Neural progenitor cell (in vitro differentiated cells): Measurements from ENCODE around the gene HNRNPM. TPM values are rescaled to one million over a fixed set of nuclear protein-coding genes. Genes with fewer than 3 reads are reported as not detected.
"Not testable (repeated sequence)": the region's sequence is repeated elsewhere in the genome, so short reads cannot be mapped to it uniquely, and the experiment has no call there.

Experiments used
- DNase-seq: peaks from one replicate; pipeline ENCODE4 v3.0.0-alpha.2; 2016; ENCODE audit warnings: low spot score
- H2AFZ ChIP-seq: fragments of 200-600 bp; sonication (generic); replicated peaks from 2 replicates; pipeline ENCODE4 v1.6.1; 2016; ENCODE audit warnings: antibody characterized with exemption
- H3F3A ChIP-seq: fragments of 200-600 bp; sonication (generic); 2 replicates; pipeline ENCODE4 v1.6.1; 2016; ENCODE audit warnings: antibody characterized with exemption, low read depth
- H3K27ac ChIP-seq: fragments of 200-600 bp; sonication (generic); 2 replicates; pipeline ENCODE4 v1.5.1; 2016; ENCODE audit warnings: mild to moderate bottlenecking
- H3K27me3 ChIP-seq: fragments of 200-600 bp; sonication (generic); 2 replicates; pipeline ENCODE4 v1.6.1; 2016; ENCODE audit warnings: mild to moderate bottlenecking, moderate library complexity
- H3K36me3 ChIP-seq: fragments of 200-600 bp; sonication (generic); 2 replicates; pipeline ENCODE4 v1.5.1; 2016
- H3K4me1 ChIP-seq: fragments of 200-600 bp; sonication (generic); 2 replicates; pipeline ENCODE4 v1.6.1; 2016; ENCODE audit warnings: mixed run types
- H3K4me2 ChIP-seq: fragments of 200-600 bp; sonication (generic); 2 replicates; pipeline ENCODE4 v1.6.1; 2016
- H3K4me3 ChIP-seq: fragments of 200-600 bp; sonication (generic); 2 replicates; pipeline ENCODE4 v1.5.1; 2016
- H3K79me2 ChIP-seq: fragments of 200-600 bp; sonication (generic); 2 replicates; pipeline ENCODE4 v1.6.1; 2016; ENCODE audit warnings: low read depth
- H3K9ac ChIP-seq: fragments of 200-600 bp; sonication (generic); 2 replicates; pipeline ENCODE4 v1.6.1; 2016
- H3K9me3 ChIP-seq: fragments of 200-600 bp; sonication (generic); 2 replicates; pipeline ENCODE4 v1.5.1; 2016; ENCODE audit warnings: low read depth
- H4K20me1 ChIP-seq: fragments of 200-600 bp; sonication (generic); 2 replicates; pipeline ENCODE4 v1.6.1; 2016; ENCODE audit warnings: low read depth
- H3K27ac Mint-ChIP-seq: 3 replicates; pipeline ENCODE4 v1.8.0; 2021; ENCODE audit warnings: mixed read lengths
- H3K27me3 Mint-ChIP-seq: 2 replicates; pipeline ENCODE4 v1.8.0; 2022; ENCODE audit warnings: low read depth, mild to moderate bottlenecking, inconsistent platforms, moderate library complexity, mixed read lengths; ENCODE audit not compliant: insufficient read depth
- H3K36me3 Mint-ChIP-seq: 3 replicates; pipeline ENCODE4 v1.8.0; 2021; ENCODE audit warnings: mixed read lengths
- H3K4me1 Mint-ChIP-seq: 3 replicates; pipeline ENCODE4 v1.8.0; 2021; ENCODE audit warnings: mixed read lengths
- H3K4me3 Mint-ChIP-seq: 3 replicates; pipeline ENCODE4 v1.8.0; 2021; ENCODE audit warnings: mild to moderate bottlenecking, moderate library complexity, mixed read lengths
- H3K9me3 Mint-ChIP-seq: 3 replicates; pipeline ENCODE4 v1.8.0; 2020; ENCODE audit warnings: mixed read lengths
- EZH2 ChIP-seq: fragments of 200-600 bp; sonication (generic); IDR thresholded peaks from 2 replicates; pipeline ENCODE4 v1.6.1; 2017; ENCODE audit warnings: antibody characterized with exemption, mild to moderate bottlenecking, moderate library complexity
- EZH2phosphoT487 ChIP-seq: fragments of 200-600 bp; sonication (generic); IDR thresholded peaks from 2 replicates; pipeline ENCODE4 v1.6.1; 2017; ENCODE audit warnings: antibody characterized with exemption
- total RNA-seq: library from RNA; depleted of rRNA; stranded (reverse); fragments of >200 nt; gene quantifications from 2 replicates; pipeline ENCODE4 v1.2.3, GENCODE V29; 2015; ENCODE audit warnings: low replicate concordance
- TF ChIP-seq, protein P1 (sequence below): fragments of 200-600 bp; sonication (generic); IDR thresholded peaks from 2 replicates; pipeline ENCODE4 v1.5.1; 2017; ENCODE audit warnings: antibody characterized with exemption, mild to moderate bottlenecking

The HNRNPM gene
- total RNA-seq, 1 donor from 2014 or later: 118 TPM

DNA sequence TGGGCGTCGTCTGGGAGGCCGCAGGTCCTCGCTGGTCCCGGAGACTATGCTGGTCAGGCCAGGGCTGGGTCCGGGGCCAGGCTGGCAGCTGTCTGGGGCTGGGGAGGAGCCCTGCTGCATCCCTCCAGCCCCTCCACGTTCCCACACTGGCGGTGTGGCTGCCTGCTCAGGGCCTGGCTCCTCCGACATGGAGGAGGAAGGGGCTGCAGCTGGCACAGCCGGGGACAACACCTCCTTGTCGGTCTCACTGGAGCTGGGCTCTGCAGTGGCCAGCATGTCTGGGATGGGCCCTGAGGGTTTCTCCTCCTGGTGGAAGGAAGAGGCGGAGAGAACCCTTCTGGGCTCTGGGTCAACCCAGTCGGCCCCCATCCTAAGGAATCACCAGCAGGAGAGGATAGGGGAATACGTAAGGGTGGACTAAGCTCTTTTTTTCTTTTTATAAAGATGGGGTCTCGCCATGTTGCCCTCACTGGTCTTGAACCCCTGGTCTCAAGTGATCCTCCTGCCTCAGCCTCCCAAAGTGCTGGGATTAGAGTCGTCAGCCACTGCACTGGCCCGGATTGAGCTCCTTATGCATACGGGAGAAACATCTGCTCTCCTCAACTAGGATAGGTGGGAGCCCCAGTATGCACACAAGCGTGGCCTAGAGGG lies 68.4 kb downstream of the HNRNPM start:
- peaks cover 22% of the 10 kb centered on the region for H3F3A ChIP-seq
- TF ChIP-seq EZH2: no peak
- TF ChIP-seq EZH2phosphoT487: no peak
- TF ChIP-seq, protein P1, sequence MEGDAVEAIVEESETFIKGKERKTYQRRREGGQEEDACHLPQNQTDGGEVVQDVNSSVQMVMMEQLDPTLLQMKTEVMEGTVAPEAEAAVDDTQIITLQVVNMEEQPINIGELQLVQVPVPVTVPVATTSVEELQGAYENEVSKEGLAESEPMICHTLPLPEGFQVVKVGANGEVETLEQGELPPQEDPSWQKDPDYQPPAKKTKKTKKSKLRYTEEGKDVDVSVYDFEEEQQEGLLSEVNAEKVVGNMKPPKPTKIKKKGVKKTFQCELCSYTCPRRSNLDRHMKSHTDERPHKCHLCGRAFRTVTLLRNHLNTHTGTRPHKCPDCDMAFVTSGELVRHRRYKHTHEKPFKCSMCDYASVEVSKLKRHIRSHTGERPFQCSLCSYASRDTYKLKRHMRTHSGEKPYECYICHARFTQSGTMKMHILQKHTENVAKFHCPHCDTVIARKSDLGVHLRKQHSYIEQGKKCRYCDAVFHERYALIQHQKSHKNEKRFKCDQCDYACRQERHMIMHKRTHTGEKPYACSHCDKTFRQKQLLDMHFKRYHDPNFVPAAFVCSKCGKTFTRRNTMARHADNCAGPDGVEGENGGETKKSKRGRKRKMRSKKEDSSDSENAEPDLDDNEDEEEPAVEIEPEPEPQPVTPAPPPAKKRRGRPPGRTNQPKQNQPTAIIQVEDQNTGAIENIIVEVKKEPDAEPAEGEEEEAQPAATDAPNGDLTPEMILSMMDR: no peak
- peaks cover 10% of the 10 kb centered on the region for H3K27me3 Mint-ChIP-seq
- H2AFZ ChIP-seq: peak overlapping the region; percentile 98
- peaks cover 4% of the 10 kb centered on the region for H3K79me2 ChIP-seq
- peak overlapping the region; percentile 95 for H3K4me3 Mint-ChIP-seq
- H3K4me1 Mint-ChIP-seq: peaks cover 15% of the 10 kb centered on the region
- no peaks in the 10 kb centered on the region for H3K9me3 Mint-ChIP-seq
- DNase-seq: no peak
- H3K36me3 ChIP-seq: no peaks in the 10 kb centered on the region
- no peaks in the 10 kb centered on the region for H3K27me3 ChIP-seq
- peak overlapping the region; percentile 25 for H3K9ac ChIP-seq
- H4K20me1 ChIP-seq: no peaks in the 10 kb centered on the region
- H3K36me3 Mint-ChIP-seq: no peaks in the 10 kb centered on the region
- H3K4me2 ChIP-seq: peak overlapping the region; percentile 79
- H3K27ac Mint-ChIP-seq: peak overlapping the region; percentile 98
- peak overlapping the region; percentile 54 for H3K27ac ChIP-seq
- peaks cover 8% of the 10 kb centered on the region for H3K4me1 ChIP-seq
- peak overlapping the region; percentile 93 for H3K4me3 ChIP-seq
- H3K9me3 ChIP-seq: no peaks in the 10 kb centered on the region

DNA sequence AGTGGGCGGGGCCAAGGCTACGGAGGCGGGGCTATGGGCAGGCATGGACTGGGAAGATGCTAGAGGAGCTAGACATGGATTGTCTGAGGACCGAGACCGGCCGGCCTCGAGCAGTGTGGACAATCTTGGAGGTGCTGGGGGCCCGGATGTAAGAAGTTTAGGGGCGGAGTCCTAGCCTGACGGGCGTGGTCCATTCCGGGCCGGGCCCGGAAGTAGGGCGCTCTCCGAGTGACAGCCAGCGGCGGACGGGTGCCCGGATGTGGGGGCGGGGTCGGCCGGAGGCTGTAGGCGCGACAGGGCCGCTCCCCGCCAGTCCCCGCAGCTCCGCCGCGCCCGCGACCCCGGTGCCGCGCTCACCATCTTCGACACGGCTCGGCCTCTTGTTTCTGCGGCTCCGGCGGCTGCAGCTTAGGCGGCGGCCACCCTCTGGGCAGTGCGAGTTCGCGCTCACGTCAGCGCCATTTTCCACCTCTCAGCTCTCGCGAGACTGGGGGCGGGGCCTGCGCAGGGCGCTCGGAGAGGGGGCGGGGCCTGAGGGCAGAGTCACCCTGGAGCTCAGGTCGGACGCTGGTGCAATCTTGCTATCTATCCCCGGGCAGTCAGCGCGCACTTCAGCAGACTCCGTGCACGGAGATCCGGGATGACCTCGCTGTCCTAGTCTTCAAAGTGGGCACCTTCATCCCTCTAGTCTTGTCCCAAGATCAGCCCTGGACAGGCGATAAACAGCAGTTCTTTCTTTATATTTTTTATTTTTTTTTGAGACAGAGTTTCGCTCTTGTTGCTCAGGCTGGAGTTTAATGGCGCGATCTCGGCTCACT lies 69.1 kb downstream of the HNRNPM start, which contains the start of gene ZNF414:
TSS of gene ZNF414 (minus strand) at position 481 of the 818 bp plus-strand sequence. CDS start at position 360, 121 bp downstream.
- H3K27me3 ChIP-seq: no peaks in the 10 kb centered on the region
- Mint-ChIP-seq H3K27ac (peak within 1 kb of the TSS; percentile 98), H3K9me3 (no peaks in the 10 kb centered on the region), H3K27me3 (peaks cover 13% of the 10 kb centered on the region), H3K4me3 (peak within 1 kb of the TSS; percentile 95), H3K4me1 (peaks cover 15% of the 10 kb centered on the region), H3K36me3 (no peaks in the 10 kb centered on the region)
- H3F3A ChIP-seq: peaks cover 22% of the 10 kb centered on the region
- no peaks in the 10 kb centered on the region for H3K9me3 ChIP-seq
- H3K4me2 ChIP-seq: peak within 1 kb of the TSS; percentile 79
- peak within 1 kb of the TSS; percentile 93 for H3K27ac ChIP-seq
- H3K4me1 ChIP-seq: peaks cover 8% of the 10 kb centered on the region
- H3K9ac ChIP-seq: peak within 1 kb of the TSS; percentile 98
- TF ChIP-seq EZH2 (no peak), EZH2phosphoT487 (no peak)
- TF ChIP-seq, protein P1: no peak
- peaks cover 4% of the 10 kb centered on the region for H3K79me2 ChIP-seq
- peak within 1 kb of the TSS; percentile 98 for H2AFZ ChIP-seq
- DNase-seq: peak; percentile 98
- H3K36me3 ChIP-seq: no peaks in the 10 kb centered on the region
- no peaks in the 10 kb centered on the region for H4K20me1 ChIP-seq
- peak within 1 kb of the TSS; percentile 93 for H3K4me3 ChIP-seq

DNA sequence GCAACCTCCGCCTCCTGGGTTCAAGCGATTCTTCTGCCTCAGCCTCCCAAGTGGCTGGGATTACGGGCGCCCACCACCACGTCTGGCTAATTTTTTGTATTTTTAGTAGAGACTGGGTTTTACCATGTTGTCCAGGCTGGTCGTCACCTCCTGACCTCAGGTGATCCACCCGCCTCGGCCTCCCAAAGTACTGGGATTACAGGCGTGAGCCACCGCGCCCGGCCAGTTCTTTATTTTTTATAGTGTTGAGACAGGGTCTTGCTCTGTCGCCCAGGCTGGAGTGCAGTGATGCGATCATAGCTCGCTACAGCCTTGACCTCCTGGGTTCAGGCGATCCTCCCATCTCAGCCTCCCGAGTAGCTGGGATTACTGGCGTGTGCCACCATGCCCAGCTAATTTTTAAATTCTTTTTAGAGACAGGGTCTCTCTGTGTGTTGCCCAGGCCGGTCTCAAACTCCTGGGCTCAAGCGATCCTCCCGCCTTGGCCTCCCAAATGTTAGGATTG lies 69.8 kb downstream of the HNRNPM start:
- Mint-ChIP-seq H3K4me3 (peak overlapping the region; percentile 95), H3K27ac (peak overlapping the region; percentile 85), H3K27me3 (peaks cover 13% of the 10 kb centered on the region), H3K4me1 (peaks cover 15% of the 10 kb centered on the region)
- H3K4me1 ChIP-seq, H3K36me3 ChIP-seq, H3K27me3 ChIP-seq, H3K9me3 ChIP-seq, H3K27ac ChIP-seq, H4K20me1 ChIP-seq, DNase-seq, H3K79me2 ChIP-seq, H3K9ac ChIP-seq, H2AFZ ChIP-seq, H3K9me3 Mint-ChIP-seq, H3K36me3 Mint-ChIP-seq: not testable (repeated sequence)
- peak overlapping the region; percentile 79 for H3K4me2 ChIP-seq
- peaks cover 22% of the 10 kb centered on the region for H3F3A ChIP-seq
- H3K4me3 ChIP-seq: peak overlapping the region; percentile 93
